HG02840 (cell line): Measurements from ENCODE around the gene COX5A.
"Not testable (repeated sequence)": the region's sequence is repeated elsewhere in the genome, so short reads cannot be mapped to it uniquely, and the experiment has no call there.

Experiments
- ATAC-seq: cut with Tn5 transposase; IDR thresholded peaks from one replicate; pipeline ENCODE4 v1.9.1; 2021; ENCODE audit warnings: mild to moderate bottlenecking, moderate library complexity, moderate number of reproducible peaks; ENCODE audit not compliant: unreplicated experiment, low FRiP score

The COX5A gene

GRCh38 chr15:74955796-74956647 lies 18.1 kb upstream of the COX5A start:
- ATAC-seq: peak; percentile 36

- no peak for ATAC-seq
Observed at GRCh38 chr15:74955017-74955416, 17.1 kb upstream of the COX5A start.

GRCh38 chr15:74954515-74954914 lies 16.6 kb upstream of the COX5A start:
- no peak for ATAC-seq

- no peak for ATAC-seq
Observed at GRCh38 chr15:74951006-74951405, 13.1 kb upstream of the COX5A start.

GRCh38 chr15:74950078-74950908 lies 12.4 kb upstream of the COX5A start:
- ATAC-seq: no peak

- ATAC-seq: no peak
Observed at GRCh38 chr15:74937272-74937589, 642 bp downstream of the COX5A start.

GRCh38 chr15:74935193-74935592 lies 2.7 kb downstream of the COX5A start:
- not testable (repeated sequence) for ATAC-seq

GRCh38 chr15:74933573-74933972 lies 4.3 kb downstream of the COX5A start:
- no peak for ATAC-seq

GRCh38 chr15:74928771-74929198 lies 9.1 kb downstream of the COX5A start:
- no peak for ATAC-seq

GRCh38 chr15:74924525-74924924 lies 13.3 kb downstream of the COX5A start:
- ATAC-seq: no peak

GRCh38 chr15:74920456-74920855 lies 17.4 kb downstream of the COX5A start:
- no peak for ATAC-seq

- ATAC-seq: no peak
Observed at GRCh38 chr15:74917676-74918075, 20.2 kb downstream of the COX5A start.

GRCh38 chr15:74913799-74914198 lies 24.1 kb downstream of the COX5A start:
- not testable (repeated sequence) for ATAC-seq

GRCh38 chr15:74913041-74913440 lies 24.8 kb downstream of the COX5A start:
- ATAC-seq: no peak

- ATAC-seq: no peak
Observed at GRCh38 chr15:74908635-74909034, 29.2 kb downstream of the COX5A start.

GRCh38 chr15:74907163-74907870 lies 30.6 kb downstream of the COX5A start:
- ATAC-seq: peak; percentile 3

- ATAC-seq: peak; percentile 73
Observed at GRCh38 chr15:74906450-74907162, 31.3 kb downstream of the COX5A start, which contains the start of gene FAM219B. Gene FAM219B (minus strand): TSS chr15:74906851. CDS start chr15:74906800, 51 bp downstream.

GRCh38 chr15:74906067-74906449 lies 31.8 kb downstream of the COX5A start:
- peak; percentile 22 for ATAC-seq

GRCh38 chr15:74904190-74904805 lies 33.6 kb downstream of the COX5A start:
- ATAC-seq: no peak

GRCh38 chr15:74903676-74904075 lies 34.2 kb downstream of the COX5A start:
- ATAC-seq: no peak
